Dedifferentiated amniotic fluid mesenchymal stem cell (primary cell): ENCODE results near the gene NSD2.

Source experiments
- DNase-seq: peaks from one replicate; pipeline ENCODE4 v3.0.0-alpha.2; 2016; ENCODE audit errors: extremely low spot score

The NSD2 gene

DNA sequence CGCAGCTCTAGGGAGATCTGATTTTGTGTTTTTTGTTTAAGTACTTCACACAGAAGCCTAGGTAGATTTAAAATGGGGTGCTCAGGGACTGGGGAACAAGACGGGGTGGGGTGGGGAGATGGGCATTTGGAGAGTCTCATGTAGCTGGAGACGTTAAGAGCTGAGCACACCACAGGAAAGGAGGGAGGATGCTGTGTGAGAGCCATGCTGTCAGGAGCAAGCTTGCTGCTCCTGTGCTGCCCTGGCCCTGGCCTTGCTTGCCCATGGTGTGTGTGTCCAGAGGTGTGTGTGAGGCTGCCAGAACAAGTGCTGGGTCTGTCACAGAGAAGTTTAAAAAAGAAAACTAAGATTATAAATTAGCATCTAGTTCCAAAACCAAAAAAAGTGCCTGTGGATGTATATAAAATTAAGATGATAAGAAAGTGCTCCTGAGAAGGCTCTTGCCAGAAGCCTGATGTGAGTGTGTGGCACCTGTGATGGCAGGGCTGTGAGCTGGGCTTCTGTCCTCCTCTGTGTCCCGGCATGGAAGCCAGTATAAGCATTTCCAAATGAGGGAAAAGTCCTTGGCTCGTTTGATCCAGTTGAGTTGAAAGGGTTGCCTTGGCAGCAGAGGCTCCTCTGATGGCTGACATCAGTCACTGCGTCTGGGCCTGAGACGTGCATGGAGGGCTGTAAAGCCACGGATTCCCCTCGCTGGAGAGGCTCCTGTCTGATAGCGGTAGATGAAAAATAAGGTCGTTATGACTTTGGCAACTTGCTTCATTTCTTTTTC is 74.1 kb downstream of the NSD2 start:
- no peak for DNase-seq

- no peak for DNase-seq
These were observed 74.7 kb downstream of the NSD2 start for GRCh38 chr4:1945912-1946311.

DNA sequence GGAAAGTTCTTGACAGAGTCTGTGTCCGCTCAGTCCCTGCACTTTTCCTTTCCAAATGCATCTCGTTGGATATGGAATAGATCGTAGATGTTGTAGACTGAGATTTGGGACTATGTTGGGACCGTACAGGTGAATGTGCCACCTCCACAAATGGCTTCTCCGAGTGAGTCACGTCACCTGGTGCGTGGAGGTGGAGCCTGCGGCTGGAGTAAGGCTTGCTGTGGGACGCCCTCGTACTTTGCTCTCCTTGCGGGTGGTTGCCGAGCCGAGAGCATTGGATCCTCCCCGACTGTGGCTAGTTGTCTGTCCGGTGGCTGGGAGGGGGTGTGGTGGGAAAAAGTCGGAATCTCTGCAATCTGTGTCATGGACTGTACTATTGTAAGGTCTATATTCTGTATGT is 77.0 kb downstream of the NSD2 start:
- DNase-seq = no peak

GRCh38 chr4:1948892-1949436 is 77.8 kb downstream of the NSD2 start:
- DNase-seq = no peak

- no peak for DNase-seq
These were observed 79.2 kb downstream of the NSD2 start for GRCh38 chr4:1950369-1950768.

GRCh38 chr4:1952058-1952700 is 81.0 kb downstream of the NSD2 start:
- no peak for DNase-seq

- DNase-seq = no peak
These were observed 81.5 kb downstream of the NSD2 start for GRCh38 chr4:1952719-1953118.

DNA sequence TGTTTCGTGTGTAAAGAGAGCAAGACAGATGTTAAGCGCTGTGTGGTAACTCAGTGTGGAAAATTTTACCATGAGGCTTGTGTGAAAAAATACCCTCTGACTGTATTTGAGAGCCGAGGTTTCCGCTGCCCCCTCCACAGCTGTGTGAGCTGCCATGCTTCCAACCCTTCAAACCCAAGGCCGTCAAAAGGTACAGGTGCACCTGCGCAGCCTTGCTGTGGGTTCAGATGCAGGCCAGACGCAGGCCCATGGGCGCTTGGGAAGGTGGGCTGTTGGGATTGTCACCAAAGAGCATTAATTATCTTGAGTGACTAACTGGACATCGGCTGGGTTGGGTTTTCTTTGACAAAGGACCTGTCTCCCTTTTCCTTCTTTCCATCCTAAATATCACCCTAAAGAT is 82.1 kb downstream of the NSD2 start:
- no peak for DNase-seq

GRCh38 chr4:1956631-1957030 is 85.4 kb downstream of the NSD2 start:
- no peak for DNase-seq

DNA sequence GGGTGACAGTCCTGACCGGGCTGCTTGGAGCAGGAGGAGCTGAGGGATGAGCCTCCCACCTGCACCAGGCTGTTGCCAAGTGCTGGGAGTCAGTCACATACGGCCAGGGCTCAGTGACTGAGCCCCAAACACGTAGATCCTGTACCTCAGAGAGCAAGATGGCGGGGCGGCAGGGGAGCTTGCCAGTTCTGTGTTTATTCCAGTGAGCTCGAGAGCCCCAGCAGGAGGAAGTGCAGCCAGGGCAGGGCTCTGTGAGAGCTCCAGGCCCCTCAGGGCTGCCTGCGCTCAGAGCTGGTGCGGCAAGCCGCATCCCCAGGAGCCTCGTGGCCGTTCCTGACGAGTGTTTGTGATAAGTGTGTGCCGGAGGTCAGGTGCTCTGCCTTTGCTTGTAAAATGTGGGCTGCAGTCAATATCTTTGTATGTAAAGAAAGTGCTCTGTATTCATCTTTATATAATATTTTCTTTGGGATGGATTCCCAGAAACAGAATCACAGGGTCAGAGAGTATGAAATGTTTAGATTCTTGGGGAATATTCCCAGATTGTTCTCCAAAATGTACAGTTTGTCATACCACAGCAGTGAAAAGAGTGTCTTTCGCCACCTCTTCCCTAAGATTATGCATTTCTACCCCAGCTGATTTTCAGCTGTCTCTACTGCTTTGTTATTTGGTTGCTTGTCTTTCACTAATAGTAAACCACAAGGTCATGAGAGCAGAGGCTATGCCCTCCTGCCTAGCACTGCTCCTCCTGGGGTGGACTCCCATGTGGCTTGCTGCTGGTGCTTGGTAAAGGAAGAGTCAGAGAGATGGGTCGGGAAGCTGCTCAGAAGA is 87.3 kb downstream of the NSD2 start:
- no peak for DNase-seq

DNA sequence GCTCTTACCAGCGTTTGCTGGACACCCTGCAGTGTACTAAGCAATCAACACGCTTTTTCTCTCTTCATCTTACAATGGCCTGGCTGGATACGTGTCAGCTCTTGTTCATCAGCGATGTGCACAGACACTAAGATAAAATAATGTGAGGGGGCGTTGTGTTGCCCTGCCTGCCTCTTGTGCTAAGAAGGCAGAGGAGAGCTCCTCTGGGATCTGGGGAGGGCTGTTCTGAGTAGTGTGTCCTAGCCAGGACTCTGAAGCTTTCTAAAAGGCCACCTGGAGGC is 87.9 kb downstream of the NSD2 start:
- no peak for DNase-seq

GRCh38 chr4:1960170-1960825 is 89.1 kb downstream of the NSD2 start:
- DNase-seq = no peak

- no peak for DNase-seq
These were observed 89.8 kb downstream of the NSD2 start for GRCh38 chr4:1961038-1961437.

DNA sequence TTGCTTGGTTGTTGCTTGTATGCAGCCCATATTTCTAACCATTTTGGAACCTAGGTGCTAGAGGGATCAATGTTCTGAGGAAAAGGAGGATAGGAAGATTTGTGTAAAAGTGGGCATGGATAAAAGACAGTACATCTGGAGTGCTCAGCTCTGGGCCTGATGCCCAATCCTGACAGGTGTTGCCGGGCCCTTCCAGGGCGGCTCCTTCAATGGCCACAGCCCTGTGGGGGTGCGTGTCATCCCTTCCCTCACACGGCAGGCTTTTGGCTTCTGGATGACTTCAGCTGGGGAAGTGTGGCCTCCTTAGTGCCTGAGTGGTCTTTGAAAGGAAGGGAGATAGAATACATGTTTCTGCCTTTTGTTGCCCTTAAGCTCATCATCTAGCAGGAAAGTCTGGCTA is 90.4 kb downstream of the NSD2 start:
- no peak for DNase-seq

GRCh38 chr4:1962980-1963379 is 91.8 kb downstream of the NSD2 start:
- DNase-seq = no peak

DNA sequence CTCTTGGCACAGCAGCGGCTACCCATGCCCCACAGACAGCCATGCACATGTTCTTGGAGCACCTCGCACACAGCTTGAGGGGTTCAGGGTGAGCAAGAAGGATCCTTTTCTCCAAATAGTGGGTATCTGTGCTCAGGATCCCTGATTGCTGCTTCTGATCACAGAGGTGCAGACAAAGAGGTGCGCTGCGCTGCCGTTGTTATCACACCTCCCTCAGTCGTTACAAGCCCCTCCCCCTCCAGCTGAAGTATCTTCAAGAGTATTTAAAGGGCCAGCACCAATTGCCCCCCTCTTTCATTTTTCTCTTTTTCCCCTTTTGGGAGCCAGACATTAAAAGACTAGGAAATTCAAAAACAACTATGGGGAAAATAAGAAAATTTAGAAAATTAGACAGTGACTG is 93.2 kb downstream of the NSD2 start:
- no peak for DNase-seq

GRCh38 chr4:1964971-1965370 is 93.8 kb downstream of the NSD2 start:
- DNase-seq = no peak

DNA sequence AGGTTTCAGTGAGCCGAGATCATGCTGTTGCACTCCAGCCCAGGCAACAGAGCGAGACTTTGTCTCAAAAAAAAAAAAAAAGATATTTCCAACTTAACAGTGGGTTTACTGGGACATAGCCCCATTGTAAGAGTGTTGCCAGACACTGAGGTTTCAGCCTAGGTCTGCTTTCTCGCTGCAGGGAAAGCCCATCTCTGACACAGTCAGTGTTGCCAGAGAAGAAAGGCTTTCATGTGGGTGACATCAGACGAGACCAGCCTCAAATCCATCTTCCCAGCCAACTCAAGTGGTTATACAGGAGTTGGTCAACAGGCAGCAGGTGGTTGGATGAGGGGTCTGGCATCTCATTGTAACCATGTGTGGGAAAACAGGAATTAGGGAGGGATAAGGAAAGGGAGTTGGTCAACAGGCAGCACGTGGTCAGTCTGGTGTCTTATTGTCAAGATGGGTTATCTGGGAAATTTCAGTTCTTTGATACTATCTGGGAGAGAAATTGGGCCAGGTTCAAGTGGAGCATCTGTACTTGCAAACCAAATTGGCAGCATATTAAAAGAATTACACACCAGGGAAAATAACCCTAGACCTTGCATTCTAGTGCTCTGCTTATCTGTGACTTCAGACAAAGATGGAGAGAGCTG is 96.4 kb downstream of the NSD2 start:
- no peak for DNase-seq

DNA sequence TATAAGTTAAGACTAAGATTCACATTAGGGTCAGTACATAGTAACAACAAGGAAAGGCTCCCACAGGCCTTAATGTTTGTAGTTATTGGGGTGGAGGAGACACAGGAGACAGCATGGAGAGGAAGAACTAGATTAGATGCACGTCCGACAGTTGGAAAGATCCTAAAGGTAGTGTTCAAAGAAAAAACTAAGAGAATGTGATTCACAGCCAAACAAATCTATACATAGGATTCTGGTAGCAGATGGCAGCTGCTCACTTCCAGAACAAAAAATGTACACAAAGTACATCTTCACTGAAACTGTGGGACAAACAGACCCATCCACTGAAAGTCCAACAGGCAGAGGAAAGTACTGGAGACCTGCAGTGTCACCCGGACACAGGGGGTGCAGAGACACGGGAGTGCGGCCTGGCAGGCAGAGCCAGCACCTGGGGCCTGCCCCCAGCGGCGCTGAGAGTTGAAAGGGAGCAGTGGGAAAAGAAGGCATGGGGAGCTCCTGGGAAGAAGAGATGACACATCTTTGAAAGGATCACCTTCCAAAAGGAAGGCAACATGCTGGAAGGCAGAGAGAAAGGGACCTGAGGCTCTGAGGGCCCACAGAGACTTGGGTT is 97.6 kb downstream of the NSD2 start:
- DNase-seq = no peak

DNA sequence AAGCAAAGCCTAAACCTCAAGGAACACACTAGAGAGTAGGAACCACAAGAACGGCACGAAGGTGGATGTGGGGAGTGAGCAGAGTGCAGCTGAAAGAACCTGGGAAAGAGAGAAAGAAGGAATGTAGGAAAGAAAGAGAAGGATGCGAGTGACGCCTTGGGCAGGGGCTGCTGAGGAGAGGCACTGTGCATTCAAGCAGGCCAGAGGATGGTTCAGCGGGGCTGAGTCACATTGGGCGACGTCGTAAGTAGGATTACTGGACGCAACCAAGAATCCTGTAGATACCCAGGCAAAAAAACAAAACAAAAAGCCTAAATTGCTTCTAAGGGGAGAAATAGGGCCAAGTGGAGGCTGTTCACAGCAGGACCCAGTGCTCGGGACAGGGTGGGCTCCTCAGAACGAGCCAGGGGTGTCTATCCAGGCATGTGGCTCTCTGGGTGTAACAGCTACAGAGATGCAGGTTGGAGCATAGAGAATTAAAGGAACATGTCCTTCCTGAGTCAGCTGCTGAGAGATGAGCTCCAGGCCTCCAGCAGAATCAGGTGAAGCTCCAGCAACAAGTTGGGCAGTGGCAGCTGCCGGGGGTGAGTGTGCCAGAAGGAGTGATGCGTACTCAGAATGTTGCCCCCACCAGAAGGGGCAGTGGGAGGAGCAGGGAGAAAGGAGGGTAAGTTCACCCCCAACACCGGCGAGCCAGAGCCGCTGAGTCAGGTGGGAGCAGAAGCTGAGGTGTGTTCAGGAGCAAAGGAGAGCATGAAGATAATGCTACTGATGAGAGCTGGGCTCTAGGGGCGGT is 98.9 kb downstream of the NSD2 start:
- no peak for DNase-seq
